H9 (cell line): ENCODE measurements around the gene DPF3. TPM values are rescaled to one million over a fixed set of nuclear protein-coding genes. Genes with fewer than 3 reads are reported as not detected.
A peak's percentile ranks its signal among the peaks of the same experiment; 100 is the strongest.

Source experiments
- DNase-seq: peaks from one replicate; pipeline ENCODE4 v3.0.0-alpha.2; 2017
- H2AFZ ChIP-seq: one replicate; pipeline ENCODE4 v1.6.1; 2013; ENCODE audit warnings: mild to moderate bottlenecking, low read length, control low read depth, moderate library complexity
- H2AK5ac ChIP-seq: 2 replicates; pipeline ENCODE4 v1.6.1; 2013; ENCODE audit warnings: low read length, control low read depth, mixed read lengths; ENCODE audit not compliant: insufficient read length
- H2BK120ac ChIP-seq: one replicate; pipeline ENCODE4 v1.6.1; 2013; ENCODE audit warnings: low read depth, mild to moderate bottlenecking, low read length, control low read depth, inconsistent platforms; ENCODE audit not compliant: poor library complexity, severe bottlenecking
- H2BK12ac ChIP-seq: 2 replicates; pipeline ENCODE4 v1.6.1; 2013; ENCODE audit warnings: low read length, control low read depth, mixed read lengths, low read depth; ENCODE audit not compliant: insufficient read length
- H2BK15ac ChIP-seq: 2 replicates; pipeline ENCODE4 v1.6.1; 2013; ENCODE audit warnings: low read depth, low read length, control low read depth
- H2BK20ac ChIP-seq: one replicate; pipeline ENCODE4 v1.6.1; 2013; ENCODE audit warnings: low read depth, mild to moderate bottlenecking, low read length, control low read depth, inconsistent platforms; ENCODE audit not compliant: poor library complexity, severe bottlenecking
- H2BK5ac ChIP-seq: 2 replicates; pipeline ENCODE4 v1.6.1; 2013; ENCODE audit warnings: low read length, control low read depth, mixed read lengths; ENCODE audit not compliant: insufficient read length
- H3K14ac ChIP-seq: 2 replicates; pipeline ENCODE4 v1.6.1; 2013; ENCODE audit warnings: low read length, control low read depth; ENCODE audit not compliant: insufficient read depth
- H3K18ac ChIP-seq: 2 replicates; pipeline ENCODE4 v1.6.1; 2013; ENCODE audit warnings: low read depth, mild to moderate bottlenecking, mixed read lengths, low read length, control low read depth; ENCODE audit not compliant: insufficient read length
- H3K23ac ChIP-seq: 2 replicates; pipeline ENCODE4 v1.6.1; 2013; ENCODE audit warnings: low read length, control low read depth, mixed read lengths, low read depth; ENCODE audit not compliant: insufficient read length
- H3K23me2 ChIP-seq: 2 replicates; pipeline ENCODE4 v1.6.1; 2013; ENCODE audit warnings: low read depth, mild to moderate bottlenecking, mixed read lengths, low read length, control low read depth; ENCODE audit not compliant: insufficient read length, poor library complexity, severe bottlenecking
- H3K27ac ChIP-seq: 2 replicates; pipeline ENCODE4 v1.5.1; 2013; ENCODE audit warnings: low read length, control low read depth, mixed read lengths, low read depth; ENCODE audit not compliant: insufficient read length
- H3K27me3 ChIP-seq: 2 replicates; pipeline ENCODE4 v1.6.1; 2013; ENCODE audit warnings: low read length, control low read depth, inconsistent platforms; ENCODE audit not compliant: insufficient read depth
- H3K4ac ChIP-seq: 2 replicates; pipeline ENCODE4 v1.6.1; 2013; ENCODE audit warnings: low read depth, mild to moderate bottlenecking, control low read depth, inconsistent platforms, low read length, moderate library complexity
- H3K4me1 ChIP-seq: 2 replicates; pipeline ENCODE4 v1.6.1; 2013; ENCODE audit warnings: low read length, control low read depth, inconsistent platforms; ENCODE audit not compliant: insufficient read depth
- H3K4me2 ChIP-seq: 2 replicates; pipeline ENCODE4 v1.6.1; 2013; ENCODE audit warnings: low read length, control low read depth, mixed read lengths; ENCODE audit not compliant: insufficient read length, insufficient read depth
- H3K56ac ChIP-seq: 2 replicates; pipeline ENCODE4 v1.6.1; 2013; ENCODE audit warnings: low read depth, mild to moderate bottlenecking, mixed read lengths, low read length, control low read depth; ENCODE audit not compliant: insufficient read length
- H3K79me1 ChIP-seq: 2 replicates; pipeline ENCODE4 v1.6.1; 2013; ENCODE audit warnings: low read depth, mild to moderate bottlenecking, moderate library complexity, low read length, control low read depth, inconsistent platforms; ENCODE audit not compliant: insufficient read depth, poor library complexity, severe bottlenecking
- H3K79me2 ChIP-seq: 2 replicates; pipeline ENCODE4 v1.6.1; 2013; ENCODE audit warnings: low read length, control low read depth, inconsistent platforms; ENCODE audit not compliant: insufficient read depth
- H3K9ac ChIP-seq: 2 replicates; pipeline ENCODE4 v1.6.1; 2013; ENCODE audit warnings: low read length, control low read depth, mixed read lengths; ENCODE audit not compliant: insufficient read length; ENCODE audit errors: extremely low read depth
- H3K9me3 ChIP-seq: one replicate; pipeline ENCODE4 v1.6.1; 2013; ENCODE audit warnings: low read depth, low read length, inconsistent platforms; ENCODE audit not compliant: control insufficient read depth
- H3T11ph ChIP-seq: one replicate; pipeline ENCODE4 v1.6.1; 2013; ENCODE audit warnings: mild to moderate bottlenecking, low read length, control low read depth, inconsistent platforms
- H4K20me1 ChIP-seq: one replicate; pipeline ENCODE4 v1.6.1; 2013; ENCODE audit not compliant: control insufficient read depth, insufficient read length, insufficient read depth
- H4K5ac ChIP-seq: 2 replicates; pipeline ENCODE4 v1.6.1; 2013; ENCODE audit warnings: low read depth, mild to moderate bottlenecking, mixed read lengths, low read length, control low read depth; ENCODE audit not compliant: insufficient read length
- H4K8ac ChIP-seq: replicated peaks from 2 replicates; pipeline ENCODE4 v1.6.1; 2013; ENCODE audit warnings: low read length, control low read depth, mixed read lengths, low read depth; ENCODE audit not compliant: insufficient read length
- H4K91ac ChIP-seq: 2 replicates; pipeline ENCODE4 v1.6.1; 2013; ENCODE audit warnings: low read depth, mild to moderate bottlenecking, moderate library complexity, mixed read lengths, low read length, control low read depth; ENCODE audit not compliant: insufficient read length
- H3K27ac Mint-ChIP-seq, 3 experiments: 2 replicates in 2 of 3; 3 replicates in 1 of 3; pipeline ENCODE4 v1.8.0; 2020 to 2021; ENCODE audit warnings: mixed read lengths in 3 of 3, mild to moderate bottlenecking in 1 of 3, moderate library complexity in 1 of 3
- H3K27me3 Mint-ChIP-seq: 2 replicates; pipeline ENCODE4 v1.8.0; 2021; ENCODE audit warnings: low read depth, mild to moderate bottlenecking, moderate library complexity, mixed read lengths
- H3K36me3 Mint-ChIP-seq, 3 experiments: 2 replicates in 2 of 3; 3 replicates in 1 of 3; pipeline ENCODE4 v1.8.0; 2020 to 2021; ENCODE audit warnings: low read depth in 3 of 3, mixed read lengths in 3 of 3; ENCODE audit not compliant: insufficient read depth in 1 of 3
- H3K4me1 Mint-ChIP-seq, 2 experiments: 2 replicates each; pipeline ENCODE4 v1.8.0; 2020; ENCODE audit warnings: mixed read lengths in 2 of 2
- H3K4me3 Mint-ChIP-seq, 2 experiments: 2 replicates in 1 of 2; 3 replicates in 1 of 2; pipeline ENCODE4 v1.8.0; 2020 to 2021; ENCODE audit warnings: mild to moderate bottlenecking in 2 of 2, mixed read lengths in 2 of 2, moderate library complexity in 1 of 2
- H3K9me3 Mint-ChIP-seq, 2 experiments: 2 replicates in 1 of 2; 3 replicates in 1 of 2; pipeline ENCODE4 v1.8.0; 2020; ENCODE audit warnings: mild to moderate bottlenecking in 2 of 2, mixed read lengths in 2 of 2, moderate library complexity in 1 of 2
- WGBS: extraction: QIAGEN DNeasy Blood & Tissue Kit; methylation state at CpG from one replicate; pipeline ENCODE4 v1.1.7; 2013; ENCODE audit warnings: missing lambda C conversion rate, low lambda C conversion rate, mixed read lengths; ENCODE audit not compliant: insufficient read length; ENCODE audit errors: extremely low coverage; 5-methylcytosine and 5-hydroxymethylcytosine counted together
- total RNA-seq: library from RNA; stranded (reverse); gene quantifications from 2 replicates; pipeline ENCODE4 v1.2.1, GENCODE V29; 2021
- TF ChIP-seq, protein P1 (sequence below): fragments of 200-600 bp; sonication (generic); conservative IDR thresholded peaks from 3 replicates; pipeline ENCODE4 v1.8.0; 2021; ENCODE audit warnings: antibody characterized with exemption, mild to moderate bottlenecking

The DPF3 gene
- total RNA-seq, 1 experiment from 2014 or later: not detected

DNA sequence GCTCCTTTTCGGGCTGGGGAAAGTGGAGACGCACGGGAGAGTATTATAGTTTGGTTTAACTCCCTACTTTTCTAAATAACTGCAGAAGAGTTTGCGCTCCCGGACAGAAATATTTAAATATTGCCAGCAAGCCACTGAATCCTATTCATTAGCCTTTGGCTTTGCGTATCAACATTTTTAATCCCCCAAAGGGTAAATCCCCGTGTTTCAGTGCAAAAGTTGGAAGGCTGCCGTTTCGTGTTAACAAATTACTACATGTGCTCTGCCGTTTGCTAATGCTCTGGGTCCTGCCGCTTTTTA, 372 bp upstream of the DPF3 start:
- H3K9me3 Mint-ChIP-seq: no peaks in the 10 kb centered on the region
- peaks cover 91% of the 10 kb centered on the region for H3K27me3 Mint-ChIP-seq
- H3K4me2 ChIP-seq: peak overlapping the region; percentile 90
- no peak overlapping the region for H2BK15ac ChIP-seq
- H4K20me1 ChIP-seq: no peaks in the 10 kb centered on the region
- H4K91ac ChIP-seq: no peak overlapping the region
- no peak overlapping the region for H3K27ac Mint-ChIP-seq
- H3K14ac ChIP-seq: no peak overlapping the region; the same call in 1 of the 2 replicates
- no peak overlapping the region for H2AK5ac ChIP-seq
- H3K9ac ChIP-seq: no peak overlapping the region
- WGBS: no CpG with 5 or more reads among the region's 11 CpGs
- H3K27me3 ChIP-seq: peaks cover 38% of the 10 kb centered on the region
- no peak overlapping the region for H4K5ac ChIP-seq
- H3T11ph ChIP-seq: no peak overlapping the region
- peaks cover 3% of the 10 kb centered on the region; the same call in 1 of the 2 replicates for H3K4me1 ChIP-seq
- no peak overlapping the region for H2AFZ ChIP-seq
- peak overlapping the region; percentile 67 to 89 for H3K4me3 Mint-ChIP-seq
- no peak overlapping the region for H4K8ac ChIP-seq
- no peak for DNase-seq
- H3K56ac ChIP-seq: no peak overlapping the region
- H2BK120ac ChIP-seq: no peak overlapping the region
- peaks cover 0 to 1% (median 0%) of the 10 kb centered on the region in 3 experiments; a peak in 1 of 7 replicates for H3K36me3 Mint-ChIP-seq
- H3K4me1 Mint-ChIP-seq: peaks cover 40 to 41% of the 10 kb centered on the region in 2 experiments
- no peak overlapping the region for H2BK12ac ChIP-seq
- peaks cover 25% of the 10 kb centered on the region for H3K23me2 ChIP-seq
- no peak overlapping the region for H3K18ac ChIP-seq
- H3K79me1 ChIP-seq: no peaks in the 10 kb centered on the region
- no peak overlapping the region for H3K23ac ChIP-seq
- H2BK5ac ChIP-seq: no peak overlapping the region
- H3K9me3 ChIP-seq: no peaks in the 10 kb centered on the region
- no peak overlapping the region for H2BK20ac ChIP-seq
- TF ChIP-seq, protein P1, sequence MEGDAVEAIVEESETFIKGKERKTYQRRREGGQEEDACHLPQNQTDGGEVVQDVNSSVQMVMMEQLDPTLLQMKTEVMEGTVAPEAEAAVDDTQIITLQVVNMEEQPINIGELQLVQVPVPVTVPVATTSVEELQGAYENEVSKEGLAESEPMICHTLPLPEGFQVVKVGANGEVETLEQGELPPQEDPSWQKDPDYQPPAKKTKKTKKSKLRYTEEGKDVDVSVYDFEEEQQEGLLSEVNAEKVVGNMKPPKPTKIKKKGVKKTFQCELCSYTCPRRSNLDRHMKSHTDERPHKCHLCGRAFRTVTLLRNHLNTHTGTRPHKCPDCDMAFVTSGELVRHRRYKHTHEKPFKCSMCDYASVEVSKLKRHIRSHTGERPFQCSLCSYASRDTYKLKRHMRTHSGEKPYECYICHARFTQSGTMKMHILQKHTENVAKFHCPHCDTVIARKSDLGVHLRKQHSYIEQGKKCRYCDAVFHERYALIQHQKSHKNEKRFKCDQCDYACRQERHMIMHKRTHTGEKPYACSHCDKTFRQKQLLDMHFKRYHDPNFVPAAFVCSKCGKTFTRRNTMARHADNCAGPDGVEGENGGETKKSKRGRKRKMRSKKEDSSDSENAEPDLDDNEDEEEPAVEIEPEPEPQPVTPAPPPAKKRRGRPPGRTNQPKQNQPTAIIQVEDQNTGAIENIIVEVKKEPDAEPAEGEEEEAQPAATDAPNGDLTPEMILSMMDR: no peak
- no peak overlapping the region for H3K27ac ChIP-seq
- H3K79me2 ChIP-seq: no peaks in the 10 kb centered on the region
- no peak overlapping the region for H3K4ac ChIP-seq
